Activated CD4-positive, alpha-beta memory T cell treated with anti-CD3 and anti-CD28 coated beads, Interleukin-2, amount 10 ng/mL, durations not matched to agents 7 days and 5 days (primary cell): ENCODE data around the gene F2RL3. TPM values are rescaled to one million over a fixed set of nuclear protein-coding genes. Genes with fewer than 3 reads are reported as not detected.

Experiments used
- CTCF ChIA-PET: fragments of 350-600 bp; sonication (Branson Sonifier 250); formaldehyde crosslinking; loops from one replicate; lab custom pipeline; 2021; ENCODE audit warnings: antibody characterized with exemption, inconsistent platforms; lab: Charles Lee
- POLR2A ChIA-PET: fragments of 350-600 bp; sonication (Branson Sonifier 250); formaldehyde crosslinking; loops from one replicate; lab custom pipeline; 2021; ENCODE audit warnings: antibody characterized with exemption; lab: Charles Lee
- DNase-seq: peaks from one replicate; pipeline ENCODE4 v3.0.0-alpha.2; 2020
- H3K27ac Mint-ChIP-seq: one replicate; pipeline ENCODE4 v1.8.0; 2021; ENCODE audit warnings: mild to moderate bottlenecking, mixed read lengths
- H3K27me3 Mint-ChIP-seq: one replicate; pipeline ENCODE4 v1.8.0; 2021; ENCODE audit warnings: mixed read lengths
- H3K36me3 Mint-ChIP-seq: one replicate; pipeline ENCODE4 v1.8.0; 2021; ENCODE audit warnings: low read depth, mixed read lengths
- H3K4me1 Mint-ChIP-seq: one replicate; pipeline ENCODE4 v1.8.0; 2021; ENCODE audit warnings: mixed read lengths
- H3K4me3 Mint-ChIP-seq: one replicate; pipeline ENCODE4 v1.8.0; 2021; ENCODE audit warnings: mild to moderate bottlenecking, mixed read lengths
- H3K9me3 Mint-ChIP-seq: one replicate; pipeline ENCODE4 v1.8.0; 2021; ENCODE audit warnings: mixed read lengths
- total RNA-seq, 2 experiments: library from RNA; stranded (reverse); gene quantifications; one replicate each; pipeline ENCODE4 v1.2.3, GENCODE V29; 2021

F2RL3 gene
- total RNA-seq, 2 experiments from 2014 or later: 0.08 to 0.13 TPM

- Mint-ChIP-seq H3K4me3 (no peak overlapping the region), H3K4me1 (peaks cover 29% of the 10 kb centered on the region), H3K27me3 (no peaks in the 10 kb centered on the region), H3K36me3 (peaks cover 70% of the 10 kb centered on the region), H3K27ac (no peak overlapping the region), H3K9me3 (peaks cover 27% of the 10 kb centered on the region)
- POLR2A ChIA-PET: no interaction called here
- CTCF ChIA-PET: no interaction called here
- DNase-seq: no peak
Measured at GRCh38 chr19:16878181-16878965, 10.4 kb upstream of the F2RL3 start.

- POLR2A ChIA-PET: no interaction called here
- no peak for DNase-seq
- Mint-ChIP-seq H3K27me3 (no peaks in the 10 kb centered on the region), H3K4me3 (no peak overlapping the region), H3K4me1 (peaks cover 26% of the 10 kb centered on the region), H3K36me3 (peaks cover 54% of the 10 kb centered on the region), H3K9me3 (peaks cover 19% of the 10 kb centered on the region), H3K27ac (no peak overlapping the region)
- CTCF ChIA-PET: no interaction called here
Measured at GRCh38 chr19:16880884-16881554, 7.8 kb upstream of the F2RL3 start.

- peaks cover 46% of the 10 kb centered on the region for H3K36me3 Mint-ChIP-seq
- H3K9me3 Mint-ChIP-seq: peaks cover 19% of the 10 kb centered on the region
- H3K27me3 Mint-ChIP-seq: no peaks in the 10 kb centered on the region
- H3K27ac Mint-ChIP-seq: no peak overlapping the region
- ChIA-PET POLR2A (no interaction called here), CTCF (no interaction called here)
- no peak overlapping the region for H3K4me3 Mint-ChIP-seq
- no peak for DNase-seq
- peaks cover 21% of the 10 kb centered on the region for H3K4me1 Mint-ChIP-seq
Measured at GRCh38 chr19:16882146-16882545, 6.7 kb upstream of the F2RL3 start.

- H3K4me1 Mint-ChIP-seq: peaks cover 27% of the 10 kb centered on the region
- peaks cover 19% of the 10 kb centered on the region for H3K9me3 Mint-ChIP-seq
- H3K4me3 Mint-ChIP-seq: no peak overlapping the region
- peaks cover 39% of the 10 kb centered on the region for H3K36me3 Mint-ChIP-seq
- ChIA-PET POLR2A (no interaction called here), CTCF (no interaction called here)
- no peak for DNase-seq
- no peaks in the 10 kb centered on the region for H3K27me3 Mint-ChIP-seq
- no peak overlapping the region for H3K27ac Mint-ChIP-seq
Measured at GRCh38 chr19:16883522-16883921, 5.3 kb upstream of the F2RL3 start.

- Mint-ChIP-seq H3K4me3 (no peak overlapping the region), H3K36me3 (peaks cover 26% of the 10 kb centered on the region), H3K27ac (no peak overlapping the region), H3K27me3 (no peaks in the 10 kb centered on the region), H3K9me3 (peaks cover 16% of the 10 kb centered on the region), H3K4me1 (peaks cover 35% of the 10 kb centered on the region)
- DNase-seq: no peak
- POLR2A ChIA-PET: no interaction called here
- CTCF ChIA-PET: interaction anchor here (0.6 kb wide), 1 partner anchor 1558 kb away, joined by 3 read pairs; no protein-coding TSS in a partner anchor
Measured at GRCh38 chr19:16885166-16885565, 3.6 kb upstream of the F2RL3 start.

GRCh38 chr19:16886305-16886880 is 2.4 kb upstream of the F2RL3 start:
- DNase-seq: no peak
- Mint-ChIP-seq H3K4me3 (no peak overlapping the region), H3K9me3 (peaks cover 13% of the 10 kb centered on the region), H3K27me3 (peaks cover 2% of the 10 kb centered on the region), H3K36me3 (peaks cover 14% of the 10 kb centered on the region), H3K4me1 (peaks cover 35% of the 10 kb centered on the region), H3K27ac (no peak overlapping the region)
- ChIA-PET CTCF (no interaction called here), POLR2A (no interaction called here)

- H3K4me3 Mint-ChIP-seq: no peak overlapping the region
- POLR2A ChIA-PET: no interaction called here
- CTCF ChIA-PET: interaction anchor here (0.6 to 1.4 kb wide), 2 partner anchors 12 to 370 kb away, joined by 3 to 4 read pairs; no protein-coding TSS in a partner anchor
- peaks cover 2% of the 10 kb centered on the region for H3K27me3 Mint-ChIP-seq
- DNase-seq: no peak
- no peak overlapping the region for H3K27ac Mint-ChIP-seq
- H3K36me3 Mint-ChIP-seq: peaks cover 6% of the 10 kb centered on the region
- H3K4me1 Mint-ChIP-seq: peaks cover 35% of the 10 kb centered on the region
- H3K9me3 Mint-ChIP-seq: peaks cover 4% of the 10 kb centered on the region
Measured at GRCh38 chr19:16887353-16888265, 1.2 kb upstream of the F2RL3 start.

GRCh38 chr19:16889366-16889882 is 625 bp downstream of the F2RL3 start:
- no peak for DNase-seq
- Mint-ChIP-seq H3K4me1 (peaks cover 33% of the 10 kb centered on the region), H3K9me3 (no peaks in the 10 kb centered on the region), H3K36me3 (no peaks in the 10 kb centered on the region), H3K27ac (no peak overlapping the region), H3K4me3 (no peak overlapping the region), H3K27me3 (peaks cover 4% of the 10 kb centered on the region)
- ChIA-PET CTCF (interaction anchor here (1.4 kb wide), 1 partner anchor 10 kb away, joined by 4 read pairs; no protein-coding TSS in a partner anchor), POLR2A (no interaction called here)

GRCh38 chr19:16889883-16890460 is 1.2 kb downstream of the F2RL3 start:
- no peaks in the 10 kb centered on the region for H3K9me3 Mint-ChIP-seq
- H3K27ac Mint-ChIP-seq: no peak overlapping the region
- ChIA-PET CTCF (no interaction called here), POLR2A (no interaction called here)
- H3K36me3 Mint-ChIP-seq: no peaks in the 10 kb centered on the region
- peaks cover 33% of the 10 kb centered on the region for H3K4me1 Mint-ChIP-seq
- H3K4me3 Mint-ChIP-seq: no peak overlapping the region
- DNase-seq: no peak
- H3K27me3 Mint-ChIP-seq: peaks cover 5% of the 10 kb centered on the region

- ChIA-PET CTCF (no interaction called here), POLR2A (no interaction called here)
- H3K27me3 Mint-ChIP-seq: peaks cover 11% of the 10 kb centered on the region
- no peak overlapping the region for H3K27ac Mint-ChIP-seq
- no peaks in the 10 kb centered on the region for H3K36me3 Mint-ChIP-seq
- H3K4me3 Mint-ChIP-seq: no peak overlapping the region
- peaks cover 34% of the 10 kb centered on the region for H3K4me1 Mint-ChIP-seq
- no peaks in the 10 kb centered on the region for H3K9me3 Mint-ChIP-seq
- no peak for DNase-seq
Measured at GRCh38 chr19:16890461-16891184, 1.8 kb downstream of the F2RL3 start.

GRCh38 chr19:16891696-16892382 is 3.0 kb downstream of the F2RL3 start:
- no peak for DNase-seq
- peaks cover 36% of the 10 kb centered on the region for H3K4me1 Mint-ChIP-seq
- CTCF ChIA-PET: no interaction called here
- H3K4me3 Mint-ChIP-seq: no peak overlapping the region
- H3K36me3 Mint-ChIP-seq: no peaks in the 10 kb centered on the region
- POLR2A ChIA-PET: no interaction called here
- no peak overlapping the region for H3K27ac Mint-ChIP-seq
- no peaks in the 10 kb centered on the region for H3K9me3 Mint-ChIP-seq
- H3K27me3 Mint-ChIP-seq: peaks cover 15% of the 10 kb centered on the region
